IMR-90 (cell line): ENCODE data around the gene CLPTM1. TPM values are rescaled to one million over a fixed set of nuclear protein-coding genes. Genes with fewer than 3 reads are reported as not detected.

Experiments used
- ATAC-seq: fragments of 200-7000 bp; cut with Tn5 transposase; 2 replicates; pipeline ENCODE4 v1.9.1; 2020; ENCODE audit warnings: low read depth, mild to moderate bottlenecking, moderate library complexity
- BruUV-seq: library from RNA; stranded (reverse); fragments of 400-500 nt; replicated peaks from 2 replicates; lab custom pipeline; 2021; lab: Mats Ljungman, UMichigan
- CTCF ChIA-PET: fragments of 300-600 bp; formaldehyde crosslinking; extraction: SDS; loops from one replicate; lab custom pipeline; 2021; ENCODE audit warnings: antibody characterized with exemption; lab: Yijun Ruan, JAX
- POLR2A ChIA-PET: fragments of 300-600 bp; sonication (Branson Sonifier 250); formaldehyde crosslinking; loops from one replicate; lab custom pipeline; 2022; ENCODE audit warnings: antibody characterized with exemption; ENCODE audit not compliant: unreplicated experiment; lab: Charles Lee
- DNase-seq: peaks from one replicate; pipeline ENCODE4 v3.0.0; 2013
- H2AFZ ChIP-seq: replicated peaks from 2 replicates; pipeline ENCODE3; 2013; ENCODE audit warnings: low read length, mild to moderate bottlenecking; ENCODE audit not compliant: poor library complexity
- H2AK5ac ChIP-seq: 2 replicates; pipeline ENCODE4 v1.6.1; 2013; ENCODE audit warnings: low read depth, low read length, inconsistent platforms
- H2AK9ac ChIP-seq: replicated peaks from 2 replicates; pipeline ENCODE3; 2013; ENCODE audit warnings: mild to moderate bottlenecking, low read depth, low read length, moderate library complexity; ENCODE audit not compliant: poor library complexity
- H2BK120ac ChIP-seq: 2 replicates; pipeline ENCODE4 v1.6.1; 2013; ENCODE audit warnings: low read depth, low read length, inconsistent platforms
- H2BK15ac ChIP-seq: 3 replicates; pipeline ENCODE4 v1.6.1; 2013; ENCODE audit warnings: low read depth, low read length, inconsistent platforms
- H2BK20ac ChIP-seq: 2 replicates; pipeline ENCODE4 v1.6.1; 2013; ENCODE audit warnings: low read depth, mild to moderate bottlenecking, inconsistent platforms, low read length, moderate library complexity
- H2BK5ac ChIP-seq: 2 replicates; pipeline ENCODE4 v1.6.1; 2013; ENCODE audit warnings: mild to moderate bottlenecking, low read depth, low read length, inconsistent platforms; ENCODE audit not compliant: poor library complexity, severe bottlenecking
- H3K14ac ChIP-seq: replicated peaks from 2 replicates; pipeline ENCODE4 v1.6.1; 2013; ENCODE audit warnings: low read depth, low read length, inconsistent platforms
- H3K18ac ChIP-seq: 2 replicates; pipeline ENCODE4 v1.6.1; 2013; ENCODE audit warnings: low read depth, low read length, control low read depth
- H3K23ac ChIP-seq: 2 replicates; pipeline ENCODE4 v1.6.1; 2013; ENCODE audit warnings: low read depth, low read length, inconsistent platforms
- H3K27ac ChIP-seq: 2 replicates; pipeline ENCODE4 v1.5.1; 2013; ENCODE audit warnings: mild to moderate bottlenecking, control low read depth, low read length; ENCODE audit not compliant: insufficient read depth
- H3K27me3 ChIP-seq: 2 replicates; pipeline ENCODE4 v1.6.1; 2013; ENCODE audit warnings: low read length; ENCODE audit not compliant: control insufficient read depth, insufficient read depth
- H3K36me3 ChIP-seq: 2 replicates; pipeline ENCODE4 v1.6.1; 2013; ENCODE audit warnings: low read length, mixed read lengths; ENCODE audit not compliant: control insufficient read depth, insufficient read depth
- H3K4ac ChIP-seq: 2 replicates; pipeline ENCODE4 v1.6.1; 2013; ENCODE audit warnings: low read depth, low read length, inconsistent platforms
- H3K4me1 ChIP-seq: 2 replicates; pipeline ENCODE4 v1.6.1; 2013; ENCODE audit warnings: low read length, mixed read lengths; ENCODE audit not compliant: control insufficient read depth, insufficient read depth
- H3K4me2 ChIP-seq: 2 replicates; pipeline ENCODE4 v1.6.1; 2013; ENCODE audit warnings: low read depth, mild to moderate bottlenecking, control low read depth, low read length, moderate library complexity
- H3K4me3 ChIP-seq: 2 replicates; pipeline ENCODE4 v1.5.1; 2013; ENCODE audit warnings: low read depth, mild to moderate bottlenecking, control low read depth, low read length, moderate library complexity; ENCODE audit not compliant: insufficient read depth
- H3K56ac ChIP-seq: 2 replicates; pipeline ENCODE4 v1.6.1; 2013; ENCODE audit warnings: low read length, inconsistent platforms; ENCODE audit not compliant: insufficient read depth; ENCODE audit errors: extremely low read depth
- H3K79me1 ChIP-seq, 2 experiments: 2 replicates each; pipeline ENCODE4 v1.6.1; 2013; ENCODE audit warnings: low read length in 2 of 2, inconsistent platforms in 1 of 2, low read depth in 1 of 2
- H3K9ac ChIP-seq: 2 replicates; pipeline ENCODE4 v1.6.1; 2013; ENCODE audit warnings: low read depth, low read length, control low read depth
- H3K9me1 ChIP-seq: 2 replicates; pipeline ENCODE4 v1.6.1; 2013; ENCODE audit warnings: low read length, inconsistent platforms; ENCODE audit not compliant: insufficient read depth
- H3K9me3 ChIP-seq: 2 replicates; pipeline ENCODE4 v1.6.1; 2013; ENCODE audit warnings: low read length; ENCODE audit not compliant: control insufficient read depth, insufficient read depth
- H4K20me1 ChIP-seq: 2 replicates; pipeline ENCODE4 v1.6.1; 2013; ENCODE audit warnings: low read length, inconsistent platforms; ENCODE audit not compliant: insufficient read depth
- H4K5ac ChIP-seq: 2 replicates; pipeline ENCODE4 v1.6.1; 2013; ENCODE audit warnings: mild to moderate bottlenecking, low read depth, low read length, control low read depth
- H4K8ac ChIP-seq, 2 experiments: 2 replicates each; pipeline ENCODE4 v1.6.1; 2013; ENCODE audit warnings: low read depth in 2 of 2, low read length in 2 of 2, control low read depth in 1 of 2, inconsistent platforms in 1 of 2
- H4K91ac ChIP-seq: 2 replicates; pipeline ENCODE4 v1.6.1; 2013; ENCODE audit warnings: low read depth, low read length, inconsistent platforms; ENCODE audit not compliant: insufficient read depth
- CHD1 ChIP-seq: IDR thresholded peaks from 2 replicates; pipeline ENCODE4 v1.6.1; 2012; ENCODE audit warnings: low read depth, low read length, improper control_type of control experiment
- FOS ChIP-seq: fragments of 150-350 bp; IDR thresholded peaks from 2 replicates; pipeline ENCODE4 v1.6.1; 2016; ENCODE audit warnings: low read depth, low read length
- MAZ ChIP-seq: IDR thresholded peaks from 2 replicates; pipeline ENCODE4 v1.6.1; 2012; ENCODE audit warnings: low read depth, mild to moderate bottlenecking, low read length, improper control_type of control experiment, moderate library complexity, borderline replicate concordance
- MXI1 ChIP-seq: IDR thresholded peaks from 2 replicates; pipeline ENCODE4 v1.6.1; 2012; ENCODE audit warnings: low read depth, mild to moderate bottlenecking, low read length, moderate library complexity, borderline replicate concordance
- POLR2A ChIP-seq: IDR thresholded peaks from 2 replicates; pipeline ENCODE4 v1.6.1; 2012; ENCODE audit warnings: mild to moderate bottlenecking, low read depth, low read length
- RCOR1 ChIP-seq: IDR thresholded peaks from 2 replicates; pipeline ENCODE4 v1.6.1; 2012; ENCODE audit warnings: mild to moderate bottlenecking, low read length, improper control_type of control experiment; ENCODE audit not compliant: insufficient replicate concordance
- RFX5 ChIP-seq: IDR thresholded peaks from 2 replicates; pipeline ENCODE4 v1.8.0; 2012; ENCODE audit warnings: low read depth, mild to moderate bottlenecking, low read length, moderate library complexity
- WGBS, 2 experiments: methylation state at CpG; one replicate each; pipeline versions ENCODE4 v1.1.5 to v1.1.7; 2013; ENCODE audit warnings: missing lambda C conversion rate in 2 of 2; ENCODE audit not compliant: insufficient read length in 1 of 2; ENCODE audit errors: extremely low coverage in 2 of 2; 5-methylcytosine and 5-hydroxymethylcytosine counted together
- dilution Hi-C: fragments of 300-500 bp; cut with HindIII; formaldehyde crosslinking; loops from one replicate; pipeline ENCODE4 v1.14.3; 2018; ENCODE audit warnings: low sequenced_read_pairs; ENCODE audit not compliant: unreplicated experiment
- in situ Hi-C: fragments of 300-500 bp; cut with MboI; formaldehyde crosslinking; loops from 3 replicates; pipeline ENCODE4 v1.14.3; 2019; ENCODE audit warnings: low sequenced_read_pairs, inconsistent platforms, mixed read lengths
- intact Hi-C: fragments of 100-400 bp; cut with micrococcal nuclease; formaldehyde crosslinking; loops from 2 replicates; pipeline ENCODE4 v1.10.0; 2022
- polyA plus RNA-seq, 3 experiments: library from polyadenylated mRNA; depleted of rRNA; stranded (reverse); fragments of >200 nt; gene quantifications; 2 replicates each; pipeline ENCODE4 v1.2.3, GENCODE V29; 2012; ENCODE audit warnings: low replicate concordance in 1 of 3
- total RNA-seq: library from RNA; depleted of rRNA; stranded (reverse); fragments of >200 nt; gene quantifications from 2 replicates; pipeline ENCODE4 v1.2.3, GENCODE V29; 2012

Gene CLPTM1
- total and polyA plus RNA-seq, 2 of the 4 experiments (the other 2 are of a cell fraction): 23.8 to 88.8 TPM

- TF ChIP-seq MXI1 (no peak), FOS (no peak)
Observed at GRCh38 chr19:45001087-45001739, 46.0 kb downstream of the CLPTM1 start, which contains the start of gene RELB (continued).

- no TSS peak for BruUV-seq
- no peak overlapping the region for H2BK120ac ChIP-seq
- no peak overlapping the region for H4K8ac ChIP-seq
- H3K4me2 ChIP-seq: no peak overlapping the region
- no peak overlapping the region for H3K4me3 ChIP-seq
- H2AFZ ChIP-seq: no peak overlapping the region
- H3K4me1 ChIP-seq: peaks cover 6% of the 10 kb centered on the region
- H3K27me3 ChIP-seq: no peaks in the 10 kb centered on the region
- no peak overlapping the region for H4K5ac ChIP-seq
- in situ Hi-C loops: no loop called here
- no peak overlapping the region for H2AK9ac ChIP-seq
- TF ChIP-seq RCOR1 (no peak), MAZ (no peak), RFX5 (no peak), POLR2A (no peak), CHD1 (no peak)
- H2BK5ac ChIP-seq: no peak overlapping the region
- WGBS, 2 experiments: no CpG with 5 or more reads among the region's 4 CpGs
- no peak overlapping the region for H3K27ac ChIP-seq
- no peak for DNase-seq
- no peak overlapping the region for H2AK5ac ChIP-seq
- dilution Hi-C loops: no loop called here
- no peaks in the 10 kb centered on the region for H3K9me3 ChIP-seq
- no peak for ATAC-seq
- no peak overlapping the region for H3K18ac ChIP-seq
- no peak overlapping the region for H2BK15ac ChIP-seq
- H3K23ac ChIP-seq: no peak overlapping the region
- H3K56ac ChIP-seq: no peak overlapping the region
- peaks cover 14 to 28% of the 10 kb centered on the region in 2 experiments for H3K79me1 ChIP-seq
- peaks cover 6% of the 10 kb centered on the region for H3K9me1 ChIP-seq
- ChIA-PET POLR2A (no interaction called here), CTCF (no interaction called here)
- H3K14ac ChIP-seq: no peak overlapping the region
- no peak overlapping the region for H2BK20ac ChIP-seq
- intact Hi-C loops: no loop called here
- H3K4ac ChIP-seq: no peak overlapping the region
- H4K91ac ChIP-seq: no peak overlapping the region
- H4K20me1 ChIP-seq: peaks cover 7% of the 10 kb centered on the region; the same call in 1 of the 2 replicates
- no peak overlapping the region for H3K9ac ChIP-seq
- peaks cover 14% of the 10 kb centered on the region for H3K36me3 ChIP-seq
Observed at GRCh38 chr19:45003485-45003884, 48.3 kb downstream of the CLPTM1 start.
